Panc1 (cell line): ENCODE data around the gene SDS.

Experiments
- POLR2AphosphoS5 ChIP-seq: IDR thresholded peaks from 2 replicates; pipeline ENCODE4 v1.6.1; 2012; ENCODE audit warnings: mild to moderate bottlenecking, low read depth, low read length, moderate library complexity
- SIN3A ChIP-seq: IDR thresholded peaks from 2 replicates; pipeline ENCODE4 v1.6.1; 2012; ENCODE audit warnings: low read depth, mild to moderate bottlenecking, low read length, moderate library complexity, borderline replicate concordance; ENCODE audit not compliant: insufficient read depth
- TF ChIP-seq, protein P1 (sequence below): fragments of 450-650 bp; IDR thresholded peaks from 2 replicates; pipeline ENCODE4 v1.5.1; 2017; ENCODE audit warnings: mild to moderate bottlenecking
- TF ChIP-seq, protein P2 (sequence below), 2 experiments: IDR thresholded peaks; 2 replicates each; pipeline ENCODE4 v1.6.1; 2011 to 2012; ENCODE audit warnings: low read depth in 2 of 2, control low read depth in 1 of 2, low read length in 1 of 2, mild to moderate bottlenecking in 1 of 2, moderate library complexity in 1 of 2; ENCODE audit not compliant: insufficient read depth in 1 of 2

DNA sequence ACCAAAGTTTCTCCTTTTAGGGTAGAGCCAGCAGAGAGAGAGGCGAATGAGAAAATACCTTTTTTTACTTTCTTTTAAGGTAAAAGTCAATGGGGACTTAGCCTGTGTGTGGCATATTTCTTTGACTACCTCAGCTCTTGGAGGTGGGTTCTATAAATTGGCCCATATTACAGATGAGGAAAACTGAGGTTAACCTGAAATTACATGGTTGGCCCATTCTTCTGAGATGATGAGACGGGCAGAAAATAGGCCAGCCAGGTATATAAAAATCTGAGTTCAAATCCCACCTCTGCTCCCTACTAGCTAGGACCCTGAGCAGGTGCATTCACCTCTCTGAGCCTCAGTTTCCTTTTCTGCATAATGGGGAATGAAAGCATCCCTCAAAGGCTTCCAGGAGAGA is 45.6 kb upstream of the SDS start:
- TF ChIP-seq, protein P1, sequence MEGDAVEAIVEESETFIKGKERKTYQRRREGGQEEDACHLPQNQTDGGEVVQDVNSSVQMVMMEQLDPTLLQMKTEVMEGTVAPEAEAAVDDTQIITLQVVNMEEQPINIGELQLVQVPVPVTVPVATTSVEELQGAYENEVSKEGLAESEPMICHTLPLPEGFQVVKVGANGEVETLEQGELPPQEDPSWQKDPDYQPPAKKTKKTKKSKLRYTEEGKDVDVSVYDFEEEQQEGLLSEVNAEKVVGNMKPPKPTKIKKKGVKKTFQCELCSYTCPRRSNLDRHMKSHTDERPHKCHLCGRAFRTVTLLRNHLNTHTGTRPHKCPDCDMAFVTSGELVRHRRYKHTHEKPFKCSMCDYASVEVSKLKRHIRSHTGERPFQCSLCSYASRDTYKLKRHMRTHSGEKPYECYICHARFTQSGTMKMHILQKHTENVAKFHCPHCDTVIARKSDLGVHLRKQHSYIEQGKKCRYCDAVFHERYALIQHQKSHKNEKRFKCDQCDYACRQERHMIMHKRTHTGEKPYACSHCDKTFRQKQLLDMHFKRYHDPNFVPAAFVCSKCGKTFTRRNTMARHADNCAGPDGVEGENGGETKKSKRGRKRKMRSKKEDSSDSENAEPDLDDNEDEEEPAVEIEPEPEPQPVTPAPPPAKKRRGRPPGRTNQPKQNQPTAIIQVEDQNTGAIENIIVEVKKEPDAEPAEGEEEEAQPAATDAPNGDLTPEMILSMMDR, result no peak
- TF ChIP-seq POLR2AphosphoS5 (no peak), SIN3A (no peak)
- TF ChIP-seq, protein P2, sequence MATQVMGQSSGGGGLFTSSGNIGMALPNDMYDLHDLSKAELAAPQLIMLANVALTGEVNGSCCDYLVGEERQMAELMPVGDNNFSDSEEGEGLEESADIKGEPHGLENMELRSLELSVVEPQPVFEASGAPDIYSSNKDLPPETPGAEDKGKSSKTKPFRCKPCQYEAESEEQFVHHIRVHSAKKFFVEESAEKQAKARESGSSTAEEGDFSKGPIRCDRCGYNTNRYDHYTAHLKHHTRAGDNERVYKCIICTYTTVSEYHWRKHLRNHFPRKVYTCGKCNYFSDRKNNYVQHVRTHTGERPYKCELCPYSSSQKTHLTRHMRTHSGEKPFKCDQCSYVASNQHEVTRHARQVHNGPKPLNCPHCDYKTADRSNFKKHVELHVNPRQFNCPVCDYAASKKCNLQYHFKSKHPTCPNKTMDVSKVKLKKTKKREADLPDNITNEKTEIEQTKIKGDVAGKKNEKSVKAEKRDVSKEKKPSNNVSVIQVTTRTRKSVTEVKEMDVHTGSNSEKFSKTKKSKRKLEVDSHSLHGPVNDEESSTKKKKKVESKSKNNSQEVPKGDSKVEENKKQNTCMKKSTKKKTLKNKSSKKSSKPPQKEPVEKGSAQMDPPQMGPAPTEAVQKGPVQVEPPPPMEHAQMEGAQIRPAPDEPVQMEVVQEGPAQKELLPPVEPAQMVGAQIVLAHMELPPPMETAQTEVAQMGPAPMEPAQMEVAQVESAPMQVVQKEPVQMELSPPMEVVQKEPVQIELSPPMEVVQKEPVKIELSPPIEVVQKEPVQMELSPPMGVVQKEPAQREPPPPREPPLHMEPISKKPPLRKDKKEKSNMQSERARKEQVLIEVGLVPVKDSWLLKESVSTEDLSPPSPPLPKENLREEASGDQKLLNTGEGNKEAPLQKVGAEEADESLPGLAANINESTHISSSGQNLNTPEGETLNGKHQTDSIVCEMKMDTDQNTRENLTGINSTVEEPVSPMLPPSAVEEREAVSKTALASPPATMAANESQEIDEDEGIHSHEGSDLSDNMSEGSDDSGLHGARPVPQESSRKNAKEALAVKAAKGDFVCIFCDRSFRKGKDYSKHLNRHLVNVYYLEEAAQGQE (IDR thresholded peaks at IDR 0.05; ENCODE audit: insufficient read depth in 1 of 2, low read depth in 2 of 2, low read length in 1 of 2), result no peak
